HEK293 (cell line): Measurements from ENCODE around the gene ZNF841.

Experiments used
- CTCF ChIA-PET: fragments of 350-600 bp; formaldehyde crosslinking; extraction: SDS; loops from one replicate; lab custom pipeline; 2021; ENCODE audit warnings: antibody characterized with exemption; lab: Yijun Ruan, JAX
- POLR2A ChIA-PET: fragments of 300-600 bp; formaldehyde crosslinking; extraction: SDS; loops from one replicate; lab custom pipeline; 2020; ENCODE audit warnings: antibody characterized with exemption, inconsistent platforms; lab: Yijun Ruan, JAX
- H3K27ac ChIP-seq: fragments of 200-500 bp; sonication (Bioruptor generic); 2 replicates; pipeline ENCODE4 v1.5.1; 2014; ENCODE audit warnings: low read depth, low read length, control low read depth, inconsistent platforms; ENCODE audit errors: extremely low read depth
- H3K36me3 ChIP-seq, 2 experiments: fragments of 200-500 bp in 1 of 2; sonication (Bioruptor generic) in 1 of 2; 1 replicate in 1 of 2; 2 replicates in 1 of 2; pipeline ENCODE4 v1.5.1; 2014 to 2017; ENCODE audit warnings: inconsistent platforms in 2 of 2, low read length in 2 of 2; ENCODE audit not compliant: control insufficient read depth in 2 of 2, insufficient read depth in 1 of 2
- H3K4me1 ChIP-seq: fragments of 200-500 bp; sonication (Bioruptor generic); 2 replicates; pipeline ENCODE4 v1.5.1; 2014; ENCODE audit warnings: mild to moderate bottlenecking, low read length, inconsistent platforms; ENCODE audit not compliant: control insufficient read depth, insufficient read depth
- H3K4me3 ChIP-seq: 2 replicates; pipeline ENCODE4 v1.5.1; 2011; ENCODE audit warnings: low read depth, mild to moderate bottlenecking, control low read depth, low read length, moderate library complexity
- H3K9me3 ChIP-seq: fragments of 200-500 bp; sonication (Bioruptor generic); 2 replicates; pipeline ENCODE4 v1.5.1; 2014; ENCODE audit warnings: low read depth, low read length, inconsistent platforms; ENCODE audit not compliant: control insufficient read depth, insufficient read depth
- GLI4 ChIP-seq: fragments of 450-650 bp; formaldehyde crosslinking; IDR thresholded peaks from 2 replicates; pipeline ENCODE4 v1.5.1; 2016; ENCODE audit warnings: missing biosample characterization, missing genetic modification characterization
- HOXC10 ChIP-seq: sonication (generic); formaldehyde crosslinking; IDR thresholded peaks from 2 replicates; pipeline ENCODE4 v1.8.1; 2023; ENCODE audit warnings: mild to moderate bottlenecking, missing genetic modification reagents
- KLF7 ChIP-seq: fragments of 450-650 bp; formaldehyde crosslinking; IDR thresholded peaks from 2 replicates; pipeline ENCODE4 v1.5.1; 2016; ENCODE audit warnings: missing biosample characterization, missing genetic modification characterization, borderline replicate concordance
- OVOL3 ChIP-seq: fragments of 450-650 bp; formaldehyde crosslinking; IDR thresholded peaks from 2 replicates; pipeline ENCODE4 v1.5.1; 2016; ENCODE audit warnings: missing biosample characterization, missing genetic modification characterization
- PRDM10 ChIP-seq: fragments of 450-650 bp; formaldehyde crosslinking; IDR thresholded peaks from 2 replicates; pipeline ENCODE4 v1.5.1; 2016; ENCODE audit warnings: missing biosample characterization, missing genetic modification characterization
- REPIN1 ChIP-seq: fragments of 450-650 bp; formaldehyde crosslinking; IDR thresholded peaks from 2 replicates; pipeline ENCODE4 v1.5.1; 2017; ENCODE audit warnings: missing biosample characterization, missing genetic modification characterization, low read depth
- SALL2 ChIP-seq: fragments of 450-650 bp; formaldehyde crosslinking; IDR thresholded peaks from 2 replicates; pipeline ENCODE4 v1.5.0; 2017; ENCODE audit warnings: missing biosample characterization, mild to moderate bottlenecking, missing genetic modification characterization, borderline replicate concordance
- SETDB1 ChIP-seq: IDR thresholded peaks from one replicate; pipeline ENCODE4 v1.6.1; 2017; ENCODE audit warnings: mild to moderate bottlenecking, low read length, moderate library complexity, mixed read lengths; ENCODE audit not compliant: insufficient read length
- SP2 ChIP-seq: fragments of 450-650 bp; formaldehyde crosslinking; IDR thresholded peaks from 2 replicates; pipeline ENCODE4 v1.5.1; 2016; ENCODE audit warnings: missing biosample characterization, missing genetic modification characterization
- TRIM28 ChIP-seq: IDR thresholded peaks from 2 replicates; pipeline ENCODE4 v1.6.1; 2011; ENCODE audit warnings: low read length, control low read depth, borderline replicate concordance
- ZBTB48 ChIP-seq: fragments of 450-650 bp; formaldehyde crosslinking; IDR thresholded peaks from 2 replicates; pipeline ENCODE4 v1.5.1; 2016; ENCODE audit warnings: missing biosample characterization, missing genetic modification characterization
- ZFP3 ChIP-seq: fragments of 450-650 bp; formaldehyde crosslinking; IDR thresholded peaks from 2 replicates; pipeline ENCODE4 v1.5.1; 2016; ENCODE audit warnings: low read depth, missing biosample characterization, missing genetic modification characterization
- ZNF132 ChIP-seq: fragments of 450-650 bp; formaldehyde crosslinking; IDR thresholded peaks from 2 replicates; pipeline ENCODE4 v1.5.1; 2017; ENCODE audit warnings: missing biosample characterization, missing genetic modification characterization, borderline replicate concordance
- ZNF138 ChIP-seq: fragments of 450-650 bp; formaldehyde crosslinking; IDR thresholded peaks from 2 replicates; pipeline ENCODE4 v1.5.1; 2016; ENCODE audit warnings: missing biosample characterization, missing genetic modification characterization, borderline replicate concordance
- ZNF157 ChIP-seq: fragments of 450-650 bp; formaldehyde crosslinking; IDR thresholded peaks from 2 replicates; pipeline ENCODE4 v1.5.1; 2016; ENCODE audit warnings: missing biosample characterization, missing genetic modification characterization
- ZNF274 ChIP-seq, 2 experiments: fragments of 200-500 bp in 1 of 2; fragments of 450-650 bp in 1 of 2; sonication (Bioruptor generic) in 1 of 2; formaldehyde crosslinking in 1 of 2; IDR thresholded peaks; 2 replicates each; pipeline versions ENCODE4 v1.5.1 to v1.6.1; 2014 to 2016; ENCODE audit warnings: borderline replicate concordance in 1 of 2, inconsistent platforms in 1 of 2, low read length in 1 of 2, missing biosample characterization in 1 of 2, missing genetic modification characterization in 1 of 2
- ZNF354C ChIP-seq: fragments of 450-650 bp; formaldehyde crosslinking; IDR thresholded peaks from 2 replicates; pipeline ENCODE4 v1.5.1; 2016; ENCODE audit warnings: missing biosample characterization, missing genetic modification characterization, low read depth, borderline replicate concordance
- ZNF488 ChIP-seq: fragments of 450-650 bp; formaldehyde crosslinking; IDR thresholded peaks from 2 replicates; pipeline ENCODE4 v1.5.1; 2016; ENCODE audit warnings: missing biosample characterization, missing genetic modification characterization
- ZNF521 ChIP-seq: fragments of 450-650 bp; formaldehyde crosslinking; IDR thresholded peaks from 2 replicates; pipeline ENCODE4 v1.5.1; 2017; ENCODE audit warnings: missing biosample characterization, mild to moderate bottlenecking, missing genetic modification characterization
- ZNF560 ChIP-seq: fragments of 450-650 bp; formaldehyde crosslinking; IDR thresholded peaks from 2 replicates; pipeline ENCODE4 v1.5.1; 2017; ENCODE audit warnings: missing biosample characterization, missing genetic modification characterization, borderline replicate concordance
- ZNF596 ChIP-seq: fragments of 450-650 bp; IDR thresholded peaks from 2 replicates; pipeline ENCODE4 v1.5.0; 2018; ENCODE audit warnings: missing biosample characterization, mild to moderate bottlenecking, missing genetic modification characterization, moderate library complexity
- ZNF626 ChIP-seq: fragments of 450-650 bp; sonication (Bioruptor Pico); formaldehyde crosslinking; IDR thresholded peaks from 2 replicates; pipeline ENCODE4 v1.5.1; 2018; ENCODE audit warnings: missing biosample characterization, missing genetic modification characterization, inconsistent platforms
- ZNF654 ChIP-seq: fragments of 450-650 bp; formaldehyde crosslinking; IDR thresholded peaks from 2 replicates; pipeline ENCODE4 v1.5.1; 2016; ENCODE audit warnings: low read depth, missing biosample characterization, missing genetic modification characterization
- ZNF707 ChIP-seq: fragments of 450-650 bp; formaldehyde crosslinking; IDR thresholded peaks from 2 replicates; pipeline ENCODE4 v1.5.1; 2016; ENCODE audit warnings: missing biosample characterization, missing genetic modification characterization
- ZNF791 ChIP-seq: fragments of 450-650 bp; formaldehyde crosslinking; IDR thresholded peaks from 2 replicates; pipeline ENCODE4 v1.5.1; 2016; ENCODE audit warnings: missing biosample characterization, missing genetic modification characterization
- ZNF792 ChIP-seq: fragments of 450-650 bp; formaldehyde crosslinking; IDR thresholded peaks from 2 replicates; pipeline ENCODE4 v1.5.1; 2016; ENCODE audit warnings: missing biosample characterization, missing genetic modification characterization
- ZSCAN23 ChIP-seq: fragments of 450-650 bp; formaldehyde crosslinking; IDR thresholded peaks from 2 replicates; pipeline ENCODE4 v1.5.1; 2016; ENCODE audit warnings: missing biosample characterization, missing genetic modification characterization
- TF ChIP-seq, protein P1 (sequence below): fragments of 450-650 bp; formaldehyde crosslinking; IDR thresholded peaks from 2 replicates; pipeline ENCODE4 v1.5.1; 2016; ENCODE audit warnings: missing biosample characterization, missing genetic modification characterization, low read depth
- TF ChIP-seq, protein P2 (sequence below): fragments of 450-650 bp; formaldehyde crosslinking; IDR thresholded peaks from 2 replicates; pipeline ENCODE4 v1.5.1; 2016; ENCODE audit warnings: missing biosample characterization, missing genetic modification characterization

ZNF841 gene

DNA sequence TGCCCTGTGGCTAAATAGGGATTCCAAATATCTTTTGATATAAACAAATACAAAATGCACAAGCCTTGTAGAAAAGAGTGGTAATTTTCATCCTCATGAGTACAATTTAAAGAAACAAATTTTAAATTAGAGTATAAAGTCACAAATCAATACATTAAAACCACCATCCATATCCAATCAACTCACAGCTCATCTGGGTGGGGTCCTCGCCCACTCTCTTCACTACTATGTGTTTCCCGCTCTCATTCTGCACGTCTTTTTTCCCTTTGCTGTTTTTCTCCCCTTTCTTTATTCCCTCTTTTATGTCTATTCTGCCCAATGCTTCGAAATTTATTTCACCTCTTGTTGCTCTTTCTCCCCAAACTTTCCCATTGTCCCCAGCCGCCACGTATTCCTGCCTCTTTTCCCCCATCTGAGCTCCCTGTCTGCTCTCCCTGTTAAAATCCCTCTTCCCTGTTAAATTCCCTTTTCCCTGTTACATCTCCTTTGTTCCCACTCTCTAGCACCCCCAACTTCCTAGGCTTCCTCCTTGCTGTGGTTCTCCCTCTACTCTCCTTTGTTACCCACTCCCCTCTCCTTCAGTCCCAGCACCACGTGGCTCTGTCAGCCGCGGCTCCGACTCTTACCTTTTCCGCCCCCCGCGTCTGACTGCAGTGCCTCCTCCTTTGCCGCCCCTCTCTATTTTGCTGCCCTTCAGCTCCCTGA, 42.9 kb upstream of the ZNF841 start (continued):
- no peak for TF ChIP-seq ZNF488 (tag by site-specific recombination)

DNA sequence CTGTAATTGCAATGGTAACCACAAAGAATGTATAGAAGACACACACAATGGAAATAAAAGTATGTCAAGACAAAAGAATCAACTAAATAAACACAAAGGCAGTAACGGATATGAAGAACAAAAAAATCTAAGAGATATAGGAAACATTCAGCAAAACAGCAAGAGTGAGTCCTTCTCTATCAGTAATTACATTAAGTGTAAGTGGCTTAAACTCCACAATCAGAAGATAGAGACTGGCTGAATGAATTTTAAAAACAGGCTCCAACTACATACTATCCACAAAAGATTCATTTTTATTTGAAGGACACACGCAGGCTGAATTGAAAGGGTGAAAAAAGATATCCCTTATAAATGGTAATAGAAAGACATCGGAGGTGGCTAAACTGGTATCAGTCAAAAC, 24.7 kb upstream of the ZNF841 start:
- ChIA-PET CTCF (no interaction called here), POLR2A (no interaction called here)
- Histone ChIP-seq H3K9me3 (peaks cover 9% of the 10 kb centered on the region), H3K4me1 (no peaks in the 10 kb centered on the region), H3K4me3 (no peak overlapping the region), H3K27ac (no peak overlapping the region), H3K36me3 (peaks cover 53 to 90% of the 10 kb centered on the region in 2 experiments)
- no peak for TF ChIP-seq ZBTB48 (tag by site-specific recombination)
- peak; percentile 60 for TF ChIP-seq SETDB1
- TF ChIP-seq PRDM10 (tag by site-specific recombination) = no peak

- peaks cover 13% of the 10 kb centered on the region for H3K9me3 ChIP-seq
These were observed 20.0 kb upstream of the ZNF841 start for GRCh38 chr19:52115526-52116053.

DNA sequence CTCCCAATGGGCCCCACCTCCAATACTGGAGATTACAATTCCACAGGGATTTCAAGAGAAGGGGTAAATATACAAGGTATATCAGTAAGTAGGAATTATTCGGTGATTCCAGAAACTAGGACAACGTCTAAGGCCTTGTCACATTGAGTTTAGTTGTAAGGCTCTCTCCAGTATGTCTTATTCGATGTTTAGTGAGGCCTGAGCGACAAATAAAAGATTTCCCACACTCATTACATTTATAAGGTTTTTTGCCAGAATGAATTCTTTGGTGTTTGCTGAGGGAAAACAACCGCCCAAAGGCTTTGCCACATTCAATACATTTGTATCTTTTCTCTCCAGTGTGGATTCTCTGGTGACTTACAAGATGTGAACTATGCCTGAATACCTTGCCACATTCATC, 19.1 kb upstream of the ZNF841 start:
- Histone ChIP-seq H3K27ac (no peak overlapping the region), H3K36me3 (peaks cover 20 to 44% of the 10 kb centered on the region in 2 experiments), H3K4me1 (no peaks in the 10 kb centered on the region), H3K4me3 (no peak overlapping the region), H3K9me3 (peaks cover 13% of the 10 kb centered on the region)
- ChIA-PET CTCF (no interaction called here), POLR2A (no interaction called here)
- no peak for TF ChIP-seq ZNF132 (tag by site-specific recombination)
- no peak for TF ChIP-seq REPIN1 (tag by site-specific recombination)
- TF ChIP-seq ZNF707 (tag by site-specific recombination) = no peak
- TF ChIP-seq, protein P1, sequence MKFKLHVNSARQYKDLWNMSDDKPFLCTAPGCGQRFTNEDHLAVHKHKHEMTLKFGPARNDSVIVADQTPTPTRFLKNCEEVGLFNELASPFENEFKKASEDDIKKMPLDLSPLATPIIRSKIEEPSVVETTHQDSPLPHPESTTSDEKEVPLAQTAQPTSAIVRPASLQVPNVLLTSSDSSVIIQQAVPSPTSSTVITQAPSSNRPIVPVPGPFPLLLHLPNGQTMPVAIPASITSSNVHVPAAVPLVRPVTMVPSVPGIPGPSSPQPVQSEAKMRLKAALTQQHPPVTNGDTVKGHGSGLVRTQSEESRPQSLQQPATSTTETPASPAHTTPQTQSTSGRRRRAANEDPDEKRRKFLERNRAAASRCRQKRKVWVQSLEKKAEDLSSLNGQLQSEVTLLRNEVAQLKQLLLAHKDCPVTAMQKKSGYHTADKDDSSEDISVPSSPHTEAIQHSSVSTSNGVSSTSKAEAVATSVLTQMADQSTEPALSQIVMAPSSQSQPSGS (tag by site-specific recombination) = no peak
- TF ChIP-seq ZNF596 = no peak
- no peak for TF ChIP-seq ZNF654 (tag by site-specific recombination)
- TF ChIP-seq KLF7 (tag by site-specific recombination) = no peak
- no peak for TF ChIP-seq ZNF792 (tag by site-specific recombination)
- no peak for TF ChIP-seq ZNF791 (tag by site-specific recombination)

More at GRCh38 chr19:52115526-52116053, 20.0 kb upstream of the ZNF841 start:
- ChIA-PET POLR2A (no interaction called here), CTCF (interaction anchor here (0.7 kb wide), 1 partner anchor 20 kb away, joined by 3 read pairs; no protein-coding TSS in a partner anchor)
- Histone ChIP-seq H3K36me3 (peaks cover 20 to 53% of the 10 kb centered on the region in 2 experiments), H3K27ac (no peak overlapping the region), H3K4me1 (no peaks in the 10 kb centered on the region), H3K4me3 (no peak overlapping the region)
- TF ChIP-seq HOXC10 (CRISPR knock-in tag) (no peak), ZNF274 (IDR thresholded peaks at IDR 0.05; ENCODE audit: low read length) (peak; percentile 90), ZNF274 (tag by site-specific recombination; IDR thresholded peaks at IDR 0.05; ENCODE audit: borderline replicate concordance) (peak; percentile 97), ZNF560 (tag by site-specific recombination) (no peak), SP2 (tag by site-specific recombination) (no peak), ZNF157 (tag by site-specific recombination) (no peak), ZFP3 (no peak), ZNF354C (tag by site-specific recombination) (no peak), ZNF521 (tag by site-specific recombination) (no peak), OVOL3 (tag by site-specific recombination) (no peak), TRIM28 (peak; percentile 99), SETDB1 (peak; percentile 100), ZNF626 (tag by site-specific recombination) (no peak), ZNF138 (tag by site-specific recombination) (no peak), SALL2 (tag by site-specific recombination) (no peak), GLI4 (tag by site-specific recombination) (no peak), ZSCAN23 (no peak)
- TF ChIP-seq, protein P2, sequence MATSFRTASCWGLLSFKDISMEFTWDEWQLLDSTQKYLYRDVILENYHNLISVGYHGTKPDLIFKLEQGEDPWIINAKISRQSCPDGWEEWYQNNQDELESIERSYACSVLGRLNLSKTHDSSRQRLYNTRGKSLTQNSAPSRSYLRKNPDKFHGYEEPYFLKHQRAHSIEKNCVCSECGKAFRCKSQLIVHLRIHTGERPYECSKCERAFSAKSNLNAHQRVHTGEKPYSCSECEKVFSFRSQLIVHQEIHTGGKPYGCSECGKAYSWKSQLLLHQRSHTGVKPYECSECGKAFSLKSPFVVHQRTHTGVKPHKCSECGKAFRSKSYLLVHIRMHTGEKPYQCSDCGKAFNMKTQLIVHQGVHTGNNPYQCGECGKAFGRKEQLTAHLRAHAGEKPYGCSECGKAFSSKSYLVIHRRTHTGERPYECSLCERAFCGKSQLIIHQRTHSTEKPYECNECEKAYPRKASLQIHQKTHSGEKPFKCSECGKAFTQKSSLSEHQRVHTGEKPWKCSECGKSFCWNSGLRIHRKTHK (tag by site-specific recombination) = no peak
